ENCODE measurements around the gene MAMDC4. TPM values are rescaled to one million over a fixed set of nuclear protein-coding genes. Genes with fewer than 3 reads are reported as not detected.
"Not testable (repeated sequence)": the region's sequence is repeated elsewhere in the genome, so short reads cannot be mapped to it uniquely, and the experiment has no call there.

MAMDC4 gene
- total RNA-seq, 2 donors from 2014 or later: 6.5 to 25.7 TPM

GRCh38 chr9:136839229-136840139, 12.7 kb upstream of the MAMDC4 start:
- H3K36me3 ChIP-seq (replicated peaks in 1 of 2; ENCODE audit: insufficient read depth in 1 of 2, low read depth in 2 of 2): no peaks in the 10 kb centered on the region
- WGBS, 2 donors: 88 to 97% methylated on average over 9 to 36 of the region's 36 CpGs

GRCh38 chr9:136840140-136840876, 11.8 kb upstream of the MAMDC4 start:
- DNase-seq (no peak), ATAC-seq (no peak)
- Histone ChIP-seq H3K4me3 (no peak overlapping the region), H3K4me1 (peaks cover 45% of the 10 kb centered on the region), H3K36me3 (replicated peaks in 1 of 2; ENCODE audit: insufficient read depth in 1 of 2, low read depth in 2 of 2) (no peaks in the 10 kb centered on the region), H3K9me3 (no peaks in the 10 kb centered on the region), H3K27ac (peak overlapping the region; percentile 73 to 89 (median 76)), H3K27me3 (no peaks in the 10 kb centered on the region)
- TF ChIP-seq CTCF (IDR thresholded peaks at IDR 0.05) (no peak), POLR2A (IDR thresholded peaks at IDR 0.05) (no peak)
- intact Hi-C loops (cut with DNase I): no loop called here
- WGBS, 2 donors: 76% methylated on average over 19 to 31 of the region's 32 CpGs

More at GRCh38 chr9:136839229-136840139, 12.7 kb upstream of the MAMDC4 start:
- TF ChIP-seq POLR2A (IDR thresholded peaks at IDR 0.05) (no peak), CTCF (IDR thresholded peaks at IDR 0.05) (no peak)
- ATAC-seq (no peak), DNase-seq (no peak)
- Histone ChIP-seq H3K27me3 (no peaks in the 10 kb centered on the region), H3K9me3 (no peaks in the 10 kb centered on the region), H3K4me3 (no peak overlapping the region), H3K27ac (peak overlapping the region in 2 of 4 donors; percentile 76 to 89), H3K4me1 (peaks cover 45% of the 10 kb centered on the region)
- intact Hi-C loops (cut with DNase I): no loop called here

- ATAC-seq (peak; percentile 70), DNase-seq (peak; percentile 82 to 96 (median 94))
- WGBS, 2 donors: 37 to 68% methylated on average over 10 to 28 of the region's 28 CpGs
- Histone ChIP-seq H3K27ac (peak overlapping the region; percentile 73 to 89 (median 76)), H3K27me3 (no peaks in the 10 kb centered on the region), H3K4me1 (peaks cover 45% of the 10 kb centered on the region), H3K4me3 (no peak overlapping the region), H3K36me3 (replicated peaks in 1 of 2; ENCODE audit: insufficient read depth in 1 of 2, low read depth in 2 of 2) (no peaks in the 10 kb centered on the region), H3K9me3 (no peaks in the 10 kb centered on the region)
- intact Hi-C loops (cut with DNase I): no loop called here
- TF ChIP-seq POLR2A (IDR thresholded peaks at IDR 0.05) (peak in 2 of 3 donors; percentile 43 to 45), CTCF (IDR thresholded peaks at IDR 0.05) (peak in 1 of 7 experiments; percentile 7)
These were observed 11.1 kb upstream of the MAMDC4 start for GRCh38 chr9:136840877-136841645.

- not testable (repeated sequence) for H3K4me3 ChIP-seq
- H3K4me1 ChIP-seq: peaks cover 50% of the 10 kb centered on the region
These were observed 10.3 kb upstream of the MAMDC4 start for GRCh38 chr9:136841646-136842379.

More at GRCh38 chr9:136841646-136842379, 10.3 kb upstream of the MAMDC4 start:
- 19 to 33% methylated on average over 3 to 16 of the region's 16 CpGs for WGBS, 2 donors
- H3K27me3 ChIP-seq; H3K36me3 ChIP-seq (replicated peaks in 1 of 2; ENCODE audit: insufficient read depth in 1 of 2, low read depth in 2 of 2); H3K9me3 ChIP-seq; intact Hi-C loops (cut with DNase I): not testable (repeated sequence)
- ATAC-seq: peak; percentile 12
- peak overlapping the region; percentile 73 to 89 (median 76) for H3K27ac ChIP-seq
- DNase-seq: peak; percentile 42 to 75 (median 60)

Measured in body of pancreas (tissue), 4 donors.